Stimulated activated naive CD4-positive, alpha-beta T cell (primary cell): Measurements from ENCODE around the gene RAD1.

Experiments used
- DNase-seq, 6 experiments: peaks; one replicate each; lab custom pipeline; 2025; lab: John Stamatoyannopoulos, UW

RAD1 gene

DNA sequence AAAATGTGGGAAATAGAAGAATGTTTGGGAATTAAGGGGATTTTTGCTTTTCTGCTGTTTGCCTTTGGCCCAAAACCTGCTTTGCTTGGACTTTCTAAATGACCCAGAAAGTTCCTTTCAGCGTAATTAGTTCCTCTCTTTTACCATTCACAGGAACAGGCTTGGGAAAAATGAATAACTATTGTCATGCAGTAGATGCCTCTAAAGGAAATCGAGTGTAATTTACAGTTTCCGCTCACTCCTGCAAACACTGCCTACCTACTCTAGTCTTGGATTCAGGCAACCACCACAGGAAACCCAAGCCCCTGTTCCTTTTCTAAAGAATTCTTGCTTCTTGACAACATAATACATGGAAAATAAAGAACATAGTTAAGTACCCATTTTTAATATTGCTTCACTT is 51.4 kb downstream of the RAD1 start:
- DNase-seq: no peak

DNA sequence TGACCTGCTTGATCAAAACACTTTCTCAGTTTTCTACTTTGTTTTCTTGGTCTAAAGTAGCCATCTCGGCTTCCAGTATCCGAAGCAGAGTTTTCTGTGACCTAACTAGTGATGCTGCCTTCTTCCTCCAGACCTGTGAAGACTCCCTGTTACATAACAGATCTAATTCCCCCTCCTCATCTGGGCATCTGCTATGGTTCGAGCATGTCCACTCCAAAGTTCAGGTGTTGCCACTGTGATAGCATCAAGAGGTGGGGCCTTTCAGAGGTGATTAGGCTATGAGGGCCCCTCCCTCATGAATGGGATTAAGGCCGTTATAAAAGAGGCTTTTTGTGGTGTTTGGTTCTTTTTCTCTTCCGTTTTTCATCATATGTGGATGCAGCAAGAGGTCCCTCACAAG is 56.1 kb downstream of the RAD1 start:
- DNase-seq: no peak

DNA sequence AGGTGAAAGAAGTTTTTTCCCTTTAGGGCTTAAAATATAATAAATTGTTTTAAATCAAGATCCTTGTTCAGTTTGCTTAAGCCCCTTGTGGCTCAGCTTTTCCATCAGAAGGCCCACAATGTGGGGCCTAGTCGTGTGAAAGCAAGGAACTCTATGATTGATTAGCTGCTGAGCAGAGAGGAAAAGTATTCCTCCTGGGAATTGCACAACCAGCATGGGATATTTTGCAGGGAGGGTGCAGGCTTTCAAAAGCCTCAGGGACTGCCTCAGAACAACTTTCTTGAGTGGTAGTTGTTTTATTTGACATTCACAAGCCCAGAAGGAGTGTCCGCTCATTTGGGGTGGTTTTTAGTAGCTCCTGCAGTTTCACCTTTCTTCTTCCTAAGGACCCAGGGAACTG is 56.5 kb downstream of the RAD1 start:
- no peak for DNase-seq

DNA sequence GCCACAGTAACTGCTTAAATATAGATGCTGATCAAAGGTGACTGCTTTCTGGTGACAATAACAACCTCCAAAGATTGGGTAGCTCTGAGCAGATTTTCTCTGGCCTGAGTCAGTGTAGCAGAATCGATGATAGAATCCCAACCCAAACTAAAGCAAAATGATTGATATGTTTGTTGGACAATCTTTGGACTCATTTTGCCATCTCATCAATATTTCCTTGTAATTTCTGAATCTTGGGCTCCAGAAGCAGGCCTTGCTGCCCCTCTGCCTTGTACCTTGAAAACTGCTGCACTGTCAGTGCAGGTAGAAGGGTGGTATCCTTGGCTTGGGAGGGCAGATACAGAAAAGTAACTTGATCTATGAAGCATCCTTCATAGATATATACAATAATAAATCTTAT is 57.4 kb downstream of the RAD1 start:
- no peak for DNase-seq

DNA sequence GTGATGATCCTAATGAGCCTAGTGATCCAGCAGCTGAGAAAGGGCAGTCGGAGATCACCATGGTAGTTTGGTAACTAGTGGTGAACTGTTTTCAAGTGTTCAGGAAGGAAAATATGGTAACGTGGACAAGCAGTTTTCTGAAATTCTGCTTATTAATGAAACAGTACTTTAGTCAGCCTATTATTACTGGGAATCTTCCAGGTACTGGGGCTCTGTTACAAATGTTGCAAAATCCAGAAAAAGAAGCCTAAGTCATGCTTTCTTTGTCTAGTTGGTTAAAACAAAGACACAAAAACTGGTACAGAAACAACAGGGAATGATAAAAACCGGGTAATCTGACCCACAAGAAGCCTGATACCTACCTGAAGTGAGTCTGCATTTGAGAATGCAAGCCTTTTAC is 58.1 kb downstream of the RAD1 start:
- no peak for DNase-seq
